Stimulated activated CD4-positive, alpha-beta T cell treated with anti-CD3 and anti-CD28 coated beads, Interleukin-12 subunit alpha, Interleukin-12 subunit beta, amount 100 ng/mL, for 48 hours (primary cell): ENCODE results near the gene PTMS.
"Not testable (repeated sequence)": the region's sequence is repeated elsewhere in the genome, so short reads cannot be mapped to it uniquely, and the experiment has no call there.

Experiments used
- DNase-seq, 3 donors: peaks; one replicate each; pipeline ENCODE4 v3.0.0-alpha.2; 2020; ENCODE audit warnings: low read depth in 2 of 3, low spot score in 1 of 3

Gene PTMS

GRCh38 chr12:6765634-6766581, at the start of gene PTMS:
Gene PTMS (plus strand): TSS chr12:6766363. CDS start chr12:6766706, 343 bp downstream.
- DNase-seq, result no peak

- no peak for DNase-seq
Measured at GRCh38 chr12:6716874-6717437, 49.2 kb upstream of the PTMS start.

- no peak for DNase-seq
Measured at GRCh38 chr12:6722863-6723262, 43.3 kb upstream of the PTMS start.

- peak; percentile 91 to 97 (median 97) for DNase-seq
Measured at GRCh38 chr12:6723607-6724408, 42.4 kb upstream of the PTMS start, which contains the start of gene COPS7A. Gene COPS7A (plus strand): TSS chr12:6724046. CDS start chr12:6724657, 611 bp downstream.

- no peak for DNase-seq
Measured at GRCh38 chr12:6724409-6724797, 41.8 kb upstream of the PTMS start.

GRCh38 chr12:6725350-6725749, 40.8 kb upstream of the PTMS start:
- DNase-seq, result no peak

- no peak for DNase-seq
Measured at GRCh38 chr12:6729186-6729585, 37.0 kb upstream of the PTMS start.

GRCh38 chr12:6730169-6730568, 36.0 kb upstream of the PTMS start:
- DNase-seq, result no peak

GRCh38 chr12:6734506-6735387, 31.4 kb upstream of the PTMS start:
- no peak for DNase-seq

GRCh38 chr12:6735448-6736191, 30.5 kb upstream of the PTMS start:
- DNase-seq, result peak in 1 of 3 donors; percentile 29

- DNase-seq, result no peak
Measured at GRCh38 chr12:6736754-6737153, 29.4 kb upstream of the PTMS start.

GRCh38 chr12:6742080-6742479, 24.1 kb upstream of the PTMS start:
- DNase-seq, result not testable (repeated sequence)

- DNase-seq, result no peak
Measured at GRCh38 chr12:6742834-6743233, 23.3 kb upstream of the PTMS start.

GRCh38 chr12:6743300-6743699, 22.9 kb upstream of the PTMS start:
- peak in 1 of 3 donors; percentile 23 for DNase-seq

- no peak for DNase-seq
Measured at GRCh38 chr12:6745741-6746525, 20.2 kb upstream of the PTMS start.

- DNase-seq, result no peak
Measured at GRCh38 chr12:6747216-6747615, 18.9 kb upstream of the PTMS start.

GRCh38 chr12:6748761-6749160, 17.4 kb upstream of the PTMS start:
- DNase-seq, result no peak

- no peak for DNase-seq
Measured at GRCh38 chr12:6750506-6750905, 15.7 kb upstream of the PTMS start.

- DNase-seq, result no peak
Measured at GRCh38 chr12:6751767-6752166, 14.4 kb upstream of the PTMS start.
